MG63 (cell line): Measurements from ENCODE around the gene NCCRP1. TPM values are rescaled to one million over a fixed set of nuclear protein-coding genes. Genes with fewer than 3 reads are reported as not detected.

Experiments
- DNase-seq: peaks from one replicate; pipeline ENCODE4 v3.0.0-alpha.2; 2020
- H3K27me3 ChIP-seq: fragments of 250-450 bp; sonication (Bioruptor Pico); 2 replicates; pipeline ENCODE4 v1.5.1; 2020; ENCODE audit warnings: mild to moderate bottlenecking, moderate library complexity
- H3K36me3 ChIP-seq: fragments of 250-450 bp; sonication (Bioruptor Pico); 2 replicates; pipeline ENCODE4 v1.5.1; 2020; ENCODE audit warnings: mild to moderate bottlenecking, moderate library complexity
- H3K4me3 ChIP-seq: fragments of 250-450 bp; sonication (Bioruptor Pico); 2 replicates; pipeline ENCODE4 v1.5.1; 2020; ENCODE audit warnings: mild to moderate bottlenecking, moderate library complexity
- H3K9me3 ChIP-seq: fragments of 250-450 bp; sonication (Bioruptor Pico); 2 replicates; pipeline ENCODE4 v1.5.1; 2020; ENCODE audit warnings: mild to moderate bottlenecking, moderate library complexity
- total RNA-seq: library from RNA; depleted of rRNA; stranded (reverse); fragments of >200 nt; shearing (Covaris generic); gene quantifications from 2 replicates; pipeline ENCODE4 v1.2.3, GENCODE V29; 2014; ENCODE audit warnings: low replicate concordance

NCCRP1 gene
- total RNA-seq, 1 experiment from 2014 or later: not detected

- no peak overlapping the region for H3K4me3 ChIP-seq
- H3K27me3 ChIP-seq: peaks cover 3% of the 10 kb centered on the region; the same call in 1 of the 2 replicates
- H3K9me3 ChIP-seq: no peaks in the 10 kb centered on the region
- H3K36me3 ChIP-seq: no peaks in the 10 kb centered on the region
- DNase-seq: peak; percentile 37
Measured at GRCh38 chr19:39193803-39194202, 3.0 kb upstream of the NCCRP1 start.

- no peak for DNase-seq
- Histone ChIP-seq H3K36me3 (no peaks in the 10 kb centered on the region), H3K4me3 (no peak overlapping the region), H3K27me3 (peaks cover 3% of the 10 kb centered on the region; the same call in 1 of the 2 replicates), H3K9me3 (no peaks in the 10 kb centered on the region)
Measured at GRCh38 chr19:39194832-39195542, 1.8 kb upstream of the NCCRP1 start.

GRCh38 chr19:39195755-39196154 is 1.0 kb upstream of the NCCRP1 start:
- Histone ChIP-seq H3K27me3 (peaks cover 3% of the 10 kb centered on the region; the same call in 1 of the 2 replicates), H3K9me3 (no peaks in the 10 kb centered on the region), H3K4me3 (no peak overlapping the region), H3K36me3 (no peaks in the 10 kb centered on the region)
- no peak for DNase-seq

- Histone ChIP-seq H3K36me3 (no peaks in the 10 kb centered on the region), H3K27me3 (peaks cover 3% of the 10 kb centered on the region; the same call in 1 of the 2 replicates), H3K9me3 (no peaks in the 10 kb centered on the region), H3K4me3 (no peak overlapping the region)
- no peak for DNase-seq
Measured at GRCh38 chr19:39196320-39196719, 444 bp upstream of the NCCRP1 start.

- no peaks in the 10 kb centered on the region for H3K36me3 ChIP-seq
- no peak overlapping the region for H3K4me3 ChIP-seq
- H3K27me3 ChIP-seq: peaks cover 3% of the 10 kb centered on the region; the same call in 1 of the 2 replicates
- DNase-seq: peak; percentile 63
- no peaks in the 10 kb centered on the region for H3K9me3 ChIP-seq
Measured at GRCh38 chr19:39197808-39198207, 1.0 kb downstream of the NCCRP1 start.

- Histone ChIP-seq H3K36me3 (no peaks in the 10 kb centered on the region), H3K9me3 (no peaks in the 10 kb centered on the region), H3K4me3 (no peak overlapping the region), H3K27me3 (peaks cover 3% of the 10 kb centered on the region; the same call in 1 of the 2 replicates)
- peak; percentile 87 for DNase-seq
Measured at GRCh38 chr19:39199025-39199424, 2.3 kb downstream of the NCCRP1 start.

GRCh38 chr19:39200066-39200802 is 3.5 kb downstream of the NCCRP1 start:
- Histone ChIP-seq H3K27me3 (no peaks in the 10 kb centered on the region; the same call in 1 of the 2 replicates), H3K9me3 (no peaks in the 10 kb centered on the region), H3K4me3 (no peak overlapping the region), H3K36me3 (no peaks in the 10 kb centered on the region)
- DNase-seq: no peak

- Histone ChIP-seq H3K27me3 (no peaks in the 10 kb centered on the region; the same call in 1 of the 2 replicates), H3K9me3 (no peaks in the 10 kb centered on the region), H3K4me3 (no peak overlapping the region), H3K36me3 (no peaks in the 10 kb centered on the region)
- DNase-seq: no peak
Measured at GRCh38 chr19:39200803-39201115, 4.0 kb downstream of the NCCRP1 start.

GRCh38 chr19:39202998-39203355 is 6.2 kb downstream of the NCCRP1 start:
- DNase-seq: no peak
- Histone ChIP-seq H3K27me3 (no peaks in the 10 kb centered on the region), H3K36me3 (no peaks in the 10 kb centered on the region), H3K4me3 (no peak overlapping the region), H3K9me3 (no peaks in the 10 kb centered on the region)

GRCh38 chr19:39203372-39204341 is 6.9 kb downstream of the NCCRP1 start, which contains the start of gene SYCN:
Gene SYCN (minus strand): TSS chr19:39204263. CDS start chr19:39204254, 9 bp downstream.
- Histone ChIP-seq H3K27me3 (no peaks in the 10 kb centered on the region), H3K36me3 (no peaks in the 10 kb centered on the region), H3K4me3 (no peak within 1 kb of the TSS), H3K9me3 (no peaks in the 10 kb centered on the region)
- DNase-seq: no peak

GRCh38 chr19:39205449-39205764 is 8.6 kb downstream of the NCCRP1 start:
- Histone ChIP-seq H3K9me3 (no peaks in the 10 kb centered on the region), H3K36me3 (no peaks in the 10 kb centered on the region)
- no peak for DNase-seq

GRCh38 chr19:39206122-39206521 is 9.4 kb downstream of the NCCRP1 start:
- no peak overlapping the region for H3K4me3 ChIP-seq
- no peaks in the 10 kb centered on the region for H3K36me3 ChIP-seq
- DNase-seq: no peak
- no peaks in the 10 kb centered on the region for H3K9me3 ChIP-seq
- no peaks in the 10 kb centered on the region for H3K27me3 ChIP-seq

More at GRCh38 chr19:39205449-39205764, 8.6 kb downstream of the NCCRP1 start:
- Histone ChIP-seq H3K4me3 (no peak overlapping the region), H3K27me3 (no peaks in the 10 kb centered on the region)

GRCh38 chr19:39207293-39207836 is 10.6 kb downstream of the NCCRP1 start:
- no peaks in the 10 kb centered on the region for H3K27me3 ChIP-seq
- DNase-seq: no peak
- no peak overlapping the region for H3K4me3 ChIP-seq
- H3K36me3 ChIP-seq: no peaks in the 10 kb centered on the region
- H3K9me3 ChIP-seq: no peaks in the 10 kb centered on the region

- Histone ChIP-seq H3K9me3 (no peaks in the 10 kb centered on the region), H3K36me3 (no peaks in the 10 kb centered on the region), H3K27me3 (no peaks in the 10 kb centered on the region), H3K4me3 (no peak overlapping the region)
- DNase-seq: no peak
Measured at GRCh38 chr19:39208175-39208795, 11.5 kb downstream of the NCCRP1 start.

- no peak for DNase-seq
- Histone ChIP-seq H3K4me3 (no peak overlapping the region), H3K27me3 (no peaks in the 10 kb centered on the region), H3K9me3 (no peaks in the 10 kb centered on the region), H3K36me3 (no peaks in the 10 kb centered on the region)
Measured at GRCh38 chr19:39209196-39209595, 12.4 kb downstream of the NCCRP1 start.

GRCh38 chr19:39211731-39212374 is 15.1 kb downstream of the NCCRP1 start:
- no peak overlapping the region for H3K4me3 ChIP-seq
- DNase-seq: peak; percentile 69
- no peaks in the 10 kb centered on the region for H3K36me3 ChIP-seq
- H3K27me3 ChIP-seq: no peaks in the 10 kb centered on the region
- H3K9me3 ChIP-seq: no peaks in the 10 kb centered on the region
